Measurements from ENCODE around the gene RBP2. TPM values are rescaled to one million over a fixed set of nuclear protein-coding genes. Genes with fewer than 3 reads are reported as not detected.

The RBP2 gene
- total RNA-seq, 1 experiment from 2014 or later = not detected

Other genes starting within 250 kb of the RBP2 start
- gene MRPS22, start 132.5 kb downstream of the RBP2 start, total RNA-seq (2014; rRNA removed) = 74.3 and 82.4 TPM in 2 replicates
- 152 and 156 TPM in 2 replicates for gene COPB2, start 86.9 kb downstream of the RBP2 start, total RNA-seq (2014; rRNA removed)
- not detected in 2 replicates for gene RBP1, start 63.2 kb upstream of the RBP2 start, total RNA-seq (2014; rRNA removed)
- not detected in 2 replicates for gene NMNAT3, start 201.5 kb upstream of the RBP2 start, total RNA-seq (2014; rRNA removed)